Measurements from ENCODE around the gene LDLRAD3.

GRCh38 chr11:35909511-35910265 lies 34.2 kb upstream of the LDLRAD3 start:
- no peak for TF ChIP-seq CTCF (conservative IDR thresholded peaks at IDR 0.05; ENCODE audit: low read depth, low read length)
- TF ChIP-seq EZH2 (IDR thresholded peaks at IDR 0.05; ENCODE audit: low read length, unreplicated experiment), result no peak

Data from PC-3 (cell line).